Breast epithelium (tissue), 3 donors: ENCODE measurements around the gene CCL17.

Experiments
- CTCF ChIP-seq, 3 donors: fragments of 450-650 bp; IDR thresholded peaks; one replicate each; pipeline ENCODE4 v1.5.1; 2016 to 2017; ENCODE audit warnings: antibody characterized with exemption in 3 of 3, mild to moderate bottlenecking in 3 of 3, moderate library complexity in 3 of 3
- POLR2A ChIP-seq: fragments of 450-650 bp; IDR thresholded peaks from one replicate; pipeline ENCODE4 v1.6.1; 2016; ENCODE audit warnings: antibody characterized with exemption, mild to moderate bottlenecking, moderate library complexity

- TF ChIP-seq POLR2A (no peak), CTCF (IDR thresholded peaks at IDR 0.05) (no peak)
Observed at GRCh38 chr16:57395026-57395425, 9.5 kb upstream of the CCL17 start.
